KMS-11 (cell line): ENCODE results near the gene CACNA2D1.

ENCODE experiments used
- H2AFZ ChIP-seq: fragments of 200-600 bp; sonication (generic); 2 replicates; pipeline ENCODE4 v1.6.1; 2016; ENCODE audit warnings: antibody characterized with exemption, mixed run types, low read depth
- H3K27ac ChIP-seq: fragments of 200-600 bp; sonication (generic); 2 replicates; pipeline ENCODE4 v1.6.1; 2016; ENCODE audit warnings: mild to moderate bottlenecking, mixed run types
- H3K27me3 ChIP-seq: fragments of 200-600 bp; sonication (generic); 2 replicates; pipeline ENCODE4 v1.6.1; 2017; ENCODE audit warnings: mild to moderate bottlenecking, low read depth, mixed run types, moderate library complexity; ENCODE audit not compliant: insufficient read depth
- H3K36me3 ChIP-seq: fragments of 200-600 bp; sonication (generic); 2 replicates; pipeline ENCODE4 v1.6.1; 2017; ENCODE audit warnings: mild to moderate bottlenecking, mixed run types; ENCODE audit not compliant: insufficient read depth
- H3K4me1 ChIP-seq: fragments of 200-600 bp; sonication (generic); 2 replicates; pipeline ENCODE4 v1.6.1; 2016; ENCODE audit warnings: mild to moderate bottlenecking, low read depth, mixed run types; ENCODE audit not compliant: poor library complexity, severe bottlenecking
- H3K4me2 ChIP-seq: fragments of 200-600 bp; sonication (generic); 2 replicates; pipeline ENCODE4 v1.7.0; 2016; ENCODE audit warnings: mild to moderate bottlenecking, mixed run types
- H3K4me3 ChIP-seq: fragments of 200-600 bp; sonication (generic); IDR thresholded peaks from 2 replicates; pipeline ENCODE4 v1.6.1; 2017; ENCODE audit warnings: low read depth, low read length, mixed read lengths; ENCODE audit not compliant: insufficient read depth
- H3K79me2 ChIP-seq: fragments of 200-600 bp; sonication (generic); 2 replicates; pipeline ENCODE4 v1.6.1; 2016; ENCODE audit warnings: low read depth, mixed run types; ENCODE audit not compliant: insufficient read depth
- H3K9ac ChIP-seq: fragments of 200-600 bp; sonication (generic); 2 replicates; pipeline ENCODE4 v1.6.1; 2016; ENCODE audit warnings: mild to moderate bottlenecking, mixed run types
- H4K20me1 ChIP-seq: fragments of 200-600 bp; sonication (generic); 2 replicates; pipeline ENCODE4 v1.6.1; 2016; ENCODE audit warnings: mild to moderate bottlenecking, mixed run types; ENCODE audit not compliant: insufficient read depth
- CTCF ChIP-seq: fragments of 200-600 bp; sonication (generic); conservative IDR thresholded peaks from 2 replicates; pipeline ENCODE4 v1.6.1; 2017; ENCODE audit warnings: low read depth, mild to moderate bottlenecking, antibody characterized with exemption, low read length, moderate library complexity, mixed read lengths

Gene CACNA2D1

GRCh38 chr7:82234457-82235049 is 209.0 kb downstream of the CACNA2D1 start:
- TF ChIP-seq CTCF: peak; percentile 82

GRCh38 chr7:82230811-82231581 is 212.6 kb downstream of the CACNA2D1 start:
- Histone ChIP-seq H3K36me3 (no peaks in the 10 kb centered on the region), H3K4me1 (no peaks in the 10 kb centered on the region), H3K27me3 (no peaks in the 10 kb centered on the region), H4K20me1 (no peaks in the 10 kb centered on the region), H3K4me2 (no peak overlapping the region), H3K9ac (no peak overlapping the region), H3K27ac (no peak overlapping the region), H3K4me3 (no peak overlapping the region), H2AFZ (no peak overlapping the region), H3K79me2 (no peaks in the 10 kb centered on the region)
- TF ChIP-seq CTCF: no peak

More at GRCh38 chr7:82234457-82235049, 209.0 kb downstream of the CACNA2D1 start:
- H3K27me3 ChIP-seq: no peaks in the 10 kb centered on the region
- H3K4me1 ChIP-seq: no peaks in the 10 kb centered on the region
- H3K4me2 ChIP-seq: no peak overlapping the region
- no peaks in the 10 kb centered on the region for H4K20me1 ChIP-seq
- H3K36me3 ChIP-seq: no peaks in the 10 kb centered on the region
- no peak overlapping the region for H2AFZ ChIP-seq
- no peaks in the 10 kb centered on the region for H3K79me2 ChIP-seq
- no peak overlapping the region for H3K27ac ChIP-seq
- no peak overlapping the region for H3K4me3 ChIP-seq
- H3K9ac ChIP-seq: no peak overlapping the region

- no peaks in the 10 kb centered on the region for H3K27me3 ChIP-seq
- H3K4me3 ChIP-seq: no peak overlapping the region
- H3K79me2 ChIP-seq: no peaks in the 10 kb centered on the region
- no peak overlapping the region for H3K27ac ChIP-seq
- H2AFZ ChIP-seq: no peak overlapping the region
- no peak overlapping the region for H3K4me2 ChIP-seq
- no peaks in the 10 kb centered on the region for H3K4me1 ChIP-seq
- TF ChIP-seq CTCF: no peak
- no peaks in the 10 kb centered on the region for H4K20me1 ChIP-seq
- H3K9ac ChIP-seq: no peak overlapping the region
- H3K36me3 ChIP-seq: no peaks in the 10 kb centered on the region
Measured at GRCh38 chr7:82229164-82229563, 214.4 kb downstream of the CACNA2D1 start.

GRCh38 chr7:82226191-82226590 is 217.4 kb downstream of the CACNA2D1 start:
- H3K4me3 ChIP-seq: no peak overlapping the region
- TF ChIP-seq CTCF: no peak

More at GRCh38 chr7:82226191-82226590, 217.4 kb downstream of the CACNA2D1 start:
- no peak overlapping the region for H3K4me2 ChIP-seq
- no peaks in the 10 kb centered on the region for H3K27me3 ChIP-seq
- no peak overlapping the region for H3K27ac ChIP-seq
- H4K20me1 ChIP-seq: no peaks in the 10 kb centered on the region
- H2AFZ ChIP-seq: no peak overlapping the region
- H3K4me1 ChIP-seq: no peaks in the 10 kb centered on the region
- H3K79me2 ChIP-seq: no peaks in the 10 kb centered on the region
- H3K9ac ChIP-seq: no peak overlapping the region
- H3K36me3 ChIP-seq: no peaks in the 10 kb centered on the region
